Peyer's patch (tissue), 4 donors: ENCODE measurements around the gene FRYL.

ENCODE experiments used
- CTCF ChIP-seq, 6 experiments: fragments of 450-650 bp in 4 of 6; fragments of 200-600 bp in 2 of 6; sonication (generic) in 1 of 6; IDR thresholded peaks; one replicate each; pipeline ENCODE4 v1.5.1; 2017 to 2019; ENCODE audit warnings: antibody characterized with exemption in 6 of 6, mild to moderate bottlenecking in 3 of 6, moderate library complexity in 1 of 6
- POLR2A ChIP-seq, 2 donors: fragments of 450-650 bp; IDR thresholded peaks; one replicate each; pipeline ENCODE4 v1.5.1; 2017; ENCODE audit warnings: antibody characterized with exemption in 2 of 2, mild to moderate bottlenecking in 2 of 2, moderate library complexity in 2 of 2

GRCh38 chr4:48746608-48747362 is 33.3 kb downstream of the FRYL start:
- TF ChIP-seq CTCF (IDR thresholded peaks at IDR 0.05): no peak
- no peak for TF ChIP-seq POLR2A (IDR thresholded peaks at IDR 0.05)
